CD14-positive monocyte (primary cell): ENCODE data around the gene OTUB1. TPM values are rescaled to one million over a fixed set of nuclear protein-coding genes. Genes with fewer than 3 reads are reported as not detected.

ENCODE experiments used
- DNase-seq, 3 donors: peaks; one replicate each; pipeline ENCODE4 v3.0.0-alpha.2; 2011 to 2022
- H2AFZ ChIP-seq: 2 replicates; pipeline ENCODE4 v1.6.0; 2012; ENCODE audit warnings: mild to moderate bottlenecking, low read depth, low read length, inconsistent platforms; ENCODE audit not compliant: insufficient read depth, poor library complexity, severe bottlenecking
- H3K27ac ChIP-seq, 2 donors: 1 replicate in 1 of 2; 2 replicates in 1 of 2; pipeline ENCODE4 v1.5.1; 2012 to 2013; ENCODE audit warnings: low read length in 2 of 2, control low read depth in 1 of 2, inconsistent platforms in 1 of 2, low read depth in 1 of 2, mild to moderate bottlenecking in 1 of 2
- H3K27me3 ChIP-seq, 2 donors: one replicate each; pipeline versions ENCODE4 v1.6.0 to v1.6.1; 2011 to 2013; ENCODE audit warnings: low read length in 2 of 2; ENCODE audit not compliant: control insufficient read depth in 2 of 2, insufficient read depth in 2 of 2
- H3K36me3 ChIP-seq, 2 donors: replicated peaks in 1 of 2; 1 replicate in 1 of 2; 2 replicates in 1 of 2; pipeline versions ENCODE4 v1.5.1 to v1.6.1; 2012 to 2013; ENCODE audit warnings: low read length in 2 of 2, control low read depth in 1 of 2, inconsistent platforms in 1 of 2, mild to moderate bottlenecking in 1 of 2; ENCODE audit not compliant: insufficient read depth in 2 of 2, control insufficient read depth in 1 of 2
- H3K4me1 ChIP-seq, 2 donors: 1 replicate in 1 of 2; 2 replicates in 1 of 2; pipeline versions ENCODE4 v1.5.1 to v1.6.1; 2012 to 2013; ENCODE audit warnings: low read length in 2 of 2, control low read depth in 1 of 2, inconsistent platforms in 1 of 2, mild to moderate bottlenecking in 1 of 2, moderate library complexity in 1 of 2; ENCODE audit not compliant: insufficient read depth in 2 of 2, control insufficient read depth in 1 of 2
- H3K4me2 ChIP-seq: replicated peaks from 2 replicates; pipeline ENCODE3; 2012; ENCODE audit warnings: low read length, moderate library complexity, mild to moderate bottlenecking; ENCODE audit not compliant: poor library complexity, severe bottlenecking; ENCODE audit errors: extremely low read depth
- H3K4me3 ChIP-seq, 3 experiments: fragments of 200-600 bp in 1 of 3; sonication (generic) in 1 of 3; replicated peaks in 1 of 3; 1 replicate in 2 of 3; 2 replicates in 1 of 3; pipeline ENCODE4 v1.5.1; 2011 to 2013; ENCODE audit warnings: low read length in 3 of 3, mild to moderate bottlenecking in 3 of 3, control low read depth in 2 of 3, low read depth in 2 of 3, inconsistent platforms in 1 of 3, moderate library complexity in 1 of 3
- H3K79me2 ChIP-seq: 2 replicates; pipeline ENCODE4 v1.6.0; 2012; ENCODE audit warnings: mild to moderate bottlenecking, control low read depth, inconsistent platforms, low read length, moderate library complexity; ENCODE audit not compliant: insufficient read depth
- H3K9ac ChIP-seq: 2 replicates; pipeline ENCODE4 v1.6.0; 2017; ENCODE audit warnings: low read length, mild to moderate bottlenecking; ENCODE audit not compliant: insufficient read depth, poor library complexity, severe bottlenecking
- H3K9me3 ChIP-seq, 2 donors: replicated peaks in 1 of 2; 1 replicate in 1 of 2; 2 replicates in 1 of 2; pipeline versions ENCODE4 v1.5.1 to v1.6.1; 2012 to 2013; ENCODE audit warnings: low read length in 2 of 2, control low read depth in 1 of 2; ENCODE audit not compliant: control insufficient read depth in 1 of 2, insufficient read depth in 1 of 2
- H4K20me1 ChIP-seq: 2 replicates; pipeline ENCODE4 v1.6.0; 2012; ENCODE audit warnings: mild to moderate bottlenecking, low read length, control low read depth, moderate library complexity; ENCODE audit not compliant: insufficient read depth
- H3K27ac Mint-ChIP-seq, 7 donors: one replicate each; pipeline ENCODE4 v1.8.0; 2020; ENCODE audit warnings: mild to moderate bottlenecking in 7 of 7, mixed read lengths in 7 of 7, moderate library complexity in 6 of 7, inconsistent platforms in 2 of 7
- H3K27me3 Mint-ChIP-seq, 3 donors: one replicate each; pipeline ENCODE4 v1.8.0; 2021 to 2022; ENCODE audit warnings: low read depth in 3 of 3, mild to moderate bottlenecking in 3 of 3, mixed read lengths in 3 of 3, moderate library complexity in 3 of 3, inconsistent platforms in 1 of 3
- H3K36me3 Mint-ChIP-seq, 2 donors: one replicate each; pipeline ENCODE4 v1.8.0; 2020; ENCODE audit warnings: mixed read lengths in 2 of 2, inconsistent platforms in 1 of 2, mild to moderate bottlenecking in 1 of 2
- H3K4me1 Mint-ChIP-seq: one replicate; pipeline ENCODE4 v1.8.0; 2020; ENCODE audit warnings: mild to moderate bottlenecking, mixed read lengths
- H3K4me3 Mint-ChIP-seq, 2 donors: one replicate each; pipeline ENCODE4 v1.8.0; 2020; ENCODE audit warnings: mild to moderate bottlenecking in 2 of 2, mixed read lengths in 2 of 2, moderate library complexity in 1 of 2
- H3K9me3 Mint-ChIP-seq, 7 donors: one replicate each; pipeline ENCODE4 v1.8.0; 2020 to 2022; ENCODE audit warnings: mixed read lengths in 7 of 7, mild to moderate bottlenecking in 6 of 7, moderate library complexity in 6 of 7, inconsistent platforms in 2 of 7
- WGBS: methylation state at CpG from one replicate; pipeline ENCODE4 v1.1.5; 2013; ENCODE audit warnings: missing lambda C conversion rate; ENCODE audit not compliant: insufficient coverage; 5-methylcytosine and 5-hydroxymethylcytosine counted together
- intact Hi-C, 2 donors: fragments of 100-400 bp; cut with micrococcal nuclease; formaldehyde crosslinking; loops; one replicate each; pipeline versions ENCODE4 v1.15.0 to v1.15.1; 2023
- polyA plus RNA-seq, 3 donors: library from polyadenylated mRNA; depleted of rRNA in 1 of 3; unstranded in 2 of 3; stranded (reverse) in 1 of 3; fragments of 300-500 nt in 2 of 3; fragments of >200 nt in 1 of 3; fragmentation: Illumina TruSeq in 2 of 3; gene quantifications; 1 replicate in 2 of 3; 2 replicates in 1 of 3; pipeline ENCODE4 v1.2.3, GENCODE V29; 2012 to 2021
- TF ChIP-seq, protein P1 (sequence below): fragments of 200-600 bp; IDR thresholded peaks from one replicate; pipeline ENCODE4 v1.8.0; 2022; ENCODE audit warnings: antibody characterized with exemption, mild to moderate bottlenecking

OTUB1 gene
- polyA plus RNA-seq, 3 donors, result 131 to 170 (median 140) TPM

DNA sequence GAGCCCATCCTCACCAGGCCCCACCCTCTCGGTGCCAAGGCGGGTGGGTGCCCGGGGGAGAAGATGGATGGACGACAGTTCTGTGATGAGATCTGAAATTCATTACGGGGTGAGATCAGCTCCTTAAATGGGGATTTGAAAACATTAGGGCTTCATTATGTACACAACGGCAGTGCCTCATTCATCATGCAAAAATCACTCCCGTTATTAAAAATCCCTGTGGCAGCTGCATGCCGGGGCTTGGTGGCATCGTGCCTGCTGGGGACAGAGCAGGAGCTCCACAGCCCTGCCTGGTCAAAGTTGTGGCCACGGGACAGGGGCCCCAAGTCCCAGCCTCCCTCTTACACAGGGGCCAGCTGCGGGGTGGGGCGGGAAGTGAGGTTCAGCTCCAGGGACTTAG lies 20.2 kb downstream of the OTUB1 start:
- Histone ChIP-seq H2AFZ (no peak overlapping the region), H3K4me1 (peaks cover 28 to 32% of the 10 kb centered on the region in 2 donors), H3K27me3 (peaks cover 7 to 67% of the 10 kb centered on the region in 2 donors), H3K4me2 (no peak overlapping the region), H3K27ac (no peak overlapping the region), H3K4me3 (no peak overlapping the region), H3K9me3 (peaks cover 0 to 15% of the 10 kb centered on the region in 2 donors), H4K20me1 (no peaks in the 10 kb centered on the region), H3K79me2 (no peaks in the 10 kb centered on the region), H3K9ac (no peak overlapping the region), H3K36me3 (no peaks in the 10 kb centered on the region)
- H3K36me3 Mint-ChIP-seq, result peaks cover 0 to 4% of the 10 kb centered on the region in 2 donors
- H3K9me3 Mint-ChIP-seq, result peaks cover 12 to 19% (median 16%) of the 10 kb centered on the region in 7 donors
- 67% methylated on average over 3 of the region's 12 CpGs for WGBS
- intact Hi-C loops, result no loop called here
- peaks cover 57 to 80% (median 61%) of the 10 kb centered on the region in 3 donors for H3K27me3 Mint-ChIP-seq
- TF ChIP-seq, protein P1, sequence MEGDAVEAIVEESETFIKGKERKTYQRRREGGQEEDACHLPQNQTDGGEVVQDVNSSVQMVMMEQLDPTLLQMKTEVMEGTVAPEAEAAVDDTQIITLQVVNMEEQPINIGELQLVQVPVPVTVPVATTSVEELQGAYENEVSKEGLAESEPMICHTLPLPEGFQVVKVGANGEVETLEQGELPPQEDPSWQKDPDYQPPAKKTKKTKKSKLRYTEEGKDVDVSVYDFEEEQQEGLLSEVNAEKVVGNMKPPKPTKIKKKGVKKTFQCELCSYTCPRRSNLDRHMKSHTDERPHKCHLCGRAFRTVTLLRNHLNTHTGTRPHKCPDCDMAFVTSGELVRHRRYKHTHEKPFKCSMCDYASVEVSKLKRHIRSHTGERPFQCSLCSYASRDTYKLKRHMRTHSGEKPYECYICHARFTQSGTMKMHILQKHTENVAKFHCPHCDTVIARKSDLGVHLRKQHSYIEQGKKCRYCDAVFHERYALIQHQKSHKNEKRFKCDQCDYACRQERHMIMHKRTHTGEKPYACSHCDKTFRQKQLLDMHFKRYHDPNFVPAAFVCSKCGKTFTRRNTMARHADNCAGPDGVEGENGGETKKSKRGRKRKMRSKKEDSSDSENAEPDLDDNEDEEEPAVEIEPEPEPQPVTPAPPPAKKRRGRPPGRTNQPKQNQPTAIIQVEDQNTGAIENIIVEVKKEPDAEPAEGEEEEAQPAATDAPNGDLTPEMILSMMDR, result no peak
- peaks cover 37% of the 10 kb centered on the region for H3K4me1 Mint-ChIP-seq
- no peak for DNase-seq
- peak overlapping the region in 1 of 2 donors; percentile 100 for H3K4me3 Mint-ChIP-seq
- H3K27ac Mint-ChIP-seq, result no peak overlapping the region

- Histone ChIP-seq H2AFZ (peak overlapping the region; percentile 92), H3K9me3 (peaks cover 0 to 15% of the 10 kb centered on the region in 2 donors), H3K36me3 (no peaks in the 10 kb centered on the region), H3K4me1 (peaks cover 21 to 24% of the 10 kb centered on the region in 2 donors), H3K4me2 (peak overlapping the region; percentile 96), H3K9ac (peak overlapping the region; percentile 50), H4K20me1 (no peaks in the 10 kb centered on the region), H3K4me3 (peak overlapping the region; percentile 50 to 83 (median 66)), H3K27ac (peak overlapping the region in 1 of 2 donors; percentile 25), H3K27me3 (peaks cover 0 to 59% of the 10 kb centered on the region in 2 donors), H3K79me2 (no peaks in the 10 kb centered on the region)
- peaks cover 9 to 18% (median 14%) of the 10 kb centered on the region in 7 donors for H3K9me3 Mint-ChIP-seq
- intact Hi-C loops, result no loop called here
- H3K36me3 Mint-ChIP-seq, result no peaks in the 10 kb centered on the region
- H3K4me1 Mint-ChIP-seq, result peaks cover 29% of the 10 kb centered on the region
- H3K27me3 Mint-ChIP-seq, result peaks cover 50 to 72% (median 53%) of the 10 kb centered on the region in 3 donors
- H3K27ac Mint-ChIP-seq, result peak overlapping the region in 5 of 7 donors; percentile 24 to 85 (median 65)
- peak; percentile 31 to 53 (median 42) for DNase-seq
- H3K4me3 Mint-ChIP-seq, result peak overlapping the region; percentile 98 to 100
- 2% methylated on average over 15 of the region's 27 CpGs for WGBS
- TF ChIP-seq, protein P1, result no peak
Observed at GRCh38 chr11:64007160-64007628, 21.0 kb downstream of the OTUB1 start.
